Colonic mucosa (tissue), 4 donors: ENCODE results near the gene CD164. TPM values are rescaled to one million over a fixed set of nuclear protein-coding genes. Genes with fewer than 3 reads are reported as not detected.

Source experiments
- DNase-seq: peaks from one replicate; pipeline ENCODE4 v3.0.0-alpha.2; 2020
- H3K27ac ChIP-seq: fragments of 200-600 bp; one replicate; pipeline ENCODE4 v1.8.0; 2021
- H3K27me3 ChIP-seq: fragments of 200-600 bp; one replicate; pipeline ENCODE4 v1.8.0; 2021
- H3K36me3 ChIP-seq: fragments of 200-600 bp; one replicate; pipeline ENCODE4 v1.8.0; 2021
- H3K4me1 ChIP-seq: fragments of 200-600 bp; one replicate; pipeline ENCODE4 v1.8.0; 2021; ENCODE audit warnings: mild to moderate bottlenecking
- H3K4me3 ChIP-seq: fragments of 200-600 bp; one replicate; pipeline ENCODE4 v1.8.0; 2021
- H3K9ac ChIP-seq, 2 donors: one replicate each; pipeline ENCODE4 v1.7.0; 2013; ENCODE audit warnings: control low read depth in 2 of 2, low read depth in 2 of 2, low read length in 2 of 2
- H3K9me3 ChIP-seq: fragments of 200-600 bp; one replicate; pipeline ENCODE4 v1.8.0; 2021
- intact Hi-C: fragments of 100-400 bp; cut with DNase I; formaldehyde crosslinking; loops from one replicate; pipeline ENCODE4 v1.14.1; 2022
- total RNA-seq, 2 donors: library from RNA; stranded (reverse); fragmentation: NEBNext Ultra II Directional in 1 of 2; extraction: Animal tissue kit (Norgen Biotek cat#: 25700) in 1 of 2; gene quantifications; one replicate each; pipeline ENCODE4 v1.2.1, GENCODE V29; 2021
- TF ChIP-seq, protein P1 (sequence below): fragments of 200-600 bp; IDR thresholded peaks from one replicate; pipeline ENCODE4 v1.8.0; 2022; ENCODE audit warnings: antibody characterized with exemption, mild to moderate bottlenecking
- donor health status: healthy.
- donor health status: DM: no; HTN: no; CAD: no.
- donor health status: DM: no; HTN: no; CAD: no.

The CD164 gene
- total RNA-seq, 2 donors from 2014 or later, result 420 to 621 TPM

DNA sequence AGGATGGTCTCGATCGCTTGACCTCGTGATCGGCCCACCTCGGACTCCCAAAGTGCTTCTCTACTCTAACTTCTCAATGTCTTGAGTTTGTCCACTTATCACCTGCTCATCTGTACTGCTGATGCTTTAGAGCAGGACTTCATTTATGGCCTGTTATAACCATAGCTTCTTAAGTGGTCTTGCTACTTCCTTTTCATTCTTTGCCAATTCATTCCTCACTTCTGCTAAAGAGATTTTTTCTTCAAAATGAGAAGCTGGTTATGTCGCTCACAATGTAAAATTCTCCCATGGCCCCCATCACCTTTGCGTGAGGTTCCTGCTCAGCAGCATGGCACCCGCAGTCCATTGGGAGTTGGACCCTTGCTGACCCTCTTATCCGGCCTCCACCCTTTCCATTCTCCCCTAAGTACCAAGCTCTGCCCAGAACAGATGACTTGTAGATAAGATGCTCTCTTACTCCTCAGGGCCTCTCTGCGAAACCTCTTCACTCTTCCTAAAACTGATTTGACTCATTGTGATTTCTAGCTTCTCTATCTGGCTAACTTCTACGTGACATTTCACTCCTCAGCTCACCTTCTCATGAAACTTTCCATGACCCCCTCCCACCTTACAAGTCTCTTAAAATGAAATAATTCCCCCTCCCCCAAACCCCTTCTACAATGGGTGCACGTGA is 13.9 kb upstream of the CD164 start:
- no peak for DNase-seq
- no peaks in the 10 kb centered on the region for H3K36me3 ChIP-seq
- H3K27me3 ChIP-seq, result no peaks in the 10 kb centered on the region
- no peak overlapping the region for H3K9ac ChIP-seq
- H3K4me1 ChIP-seq, result no peaks in the 10 kb centered on the region
- intact Hi-C loops, result loop anchor here (10.0 kb wide), 1 partner anchor 851 kb away; no protein-coding TSS in a partner anchor
- no peaks in the 10 kb centered on the region for H3K9me3 ChIP-seq
- H3K4me3 ChIP-seq, result no peak overlapping the region
- TF ChIP-seq, protein P1, sequence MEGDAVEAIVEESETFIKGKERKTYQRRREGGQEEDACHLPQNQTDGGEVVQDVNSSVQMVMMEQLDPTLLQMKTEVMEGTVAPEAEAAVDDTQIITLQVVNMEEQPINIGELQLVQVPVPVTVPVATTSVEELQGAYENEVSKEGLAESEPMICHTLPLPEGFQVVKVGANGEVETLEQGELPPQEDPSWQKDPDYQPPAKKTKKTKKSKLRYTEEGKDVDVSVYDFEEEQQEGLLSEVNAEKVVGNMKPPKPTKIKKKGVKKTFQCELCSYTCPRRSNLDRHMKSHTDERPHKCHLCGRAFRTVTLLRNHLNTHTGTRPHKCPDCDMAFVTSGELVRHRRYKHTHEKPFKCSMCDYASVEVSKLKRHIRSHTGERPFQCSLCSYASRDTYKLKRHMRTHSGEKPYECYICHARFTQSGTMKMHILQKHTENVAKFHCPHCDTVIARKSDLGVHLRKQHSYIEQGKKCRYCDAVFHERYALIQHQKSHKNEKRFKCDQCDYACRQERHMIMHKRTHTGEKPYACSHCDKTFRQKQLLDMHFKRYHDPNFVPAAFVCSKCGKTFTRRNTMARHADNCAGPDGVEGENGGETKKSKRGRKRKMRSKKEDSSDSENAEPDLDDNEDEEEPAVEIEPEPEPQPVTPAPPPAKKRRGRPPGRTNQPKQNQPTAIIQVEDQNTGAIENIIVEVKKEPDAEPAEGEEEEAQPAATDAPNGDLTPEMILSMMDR, result no peak
- no peak overlapping the region for H3K27ac ChIP-seq

DNA sequence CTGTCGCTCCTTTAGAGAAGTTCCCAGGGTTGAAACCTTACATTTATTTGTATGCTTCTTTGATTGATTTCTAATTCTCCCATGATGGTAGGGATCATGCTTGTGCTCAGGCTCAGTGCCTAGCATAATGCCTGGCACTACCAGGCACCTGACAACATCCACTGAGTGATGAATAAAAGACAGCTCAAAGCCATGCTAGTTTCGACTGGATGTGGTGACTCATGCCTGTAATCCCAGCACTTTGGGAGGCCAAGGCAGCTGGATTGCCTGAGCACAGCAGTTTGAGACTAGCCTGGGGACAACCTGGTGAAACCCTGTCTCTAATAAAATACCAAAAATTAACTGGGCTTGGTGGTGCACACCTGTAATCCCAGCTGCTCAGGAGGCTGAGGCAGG is 11.6 kb upstream of the CD164 start:
- intact Hi-C loops, result loop anchor here (10.0 kb wide), 1 partner anchor 849 kb away; no protein-coding TSS in a partner anchor
- no peaks in the 10 kb centered on the region for H3K4me1 ChIP-seq

DNA sequence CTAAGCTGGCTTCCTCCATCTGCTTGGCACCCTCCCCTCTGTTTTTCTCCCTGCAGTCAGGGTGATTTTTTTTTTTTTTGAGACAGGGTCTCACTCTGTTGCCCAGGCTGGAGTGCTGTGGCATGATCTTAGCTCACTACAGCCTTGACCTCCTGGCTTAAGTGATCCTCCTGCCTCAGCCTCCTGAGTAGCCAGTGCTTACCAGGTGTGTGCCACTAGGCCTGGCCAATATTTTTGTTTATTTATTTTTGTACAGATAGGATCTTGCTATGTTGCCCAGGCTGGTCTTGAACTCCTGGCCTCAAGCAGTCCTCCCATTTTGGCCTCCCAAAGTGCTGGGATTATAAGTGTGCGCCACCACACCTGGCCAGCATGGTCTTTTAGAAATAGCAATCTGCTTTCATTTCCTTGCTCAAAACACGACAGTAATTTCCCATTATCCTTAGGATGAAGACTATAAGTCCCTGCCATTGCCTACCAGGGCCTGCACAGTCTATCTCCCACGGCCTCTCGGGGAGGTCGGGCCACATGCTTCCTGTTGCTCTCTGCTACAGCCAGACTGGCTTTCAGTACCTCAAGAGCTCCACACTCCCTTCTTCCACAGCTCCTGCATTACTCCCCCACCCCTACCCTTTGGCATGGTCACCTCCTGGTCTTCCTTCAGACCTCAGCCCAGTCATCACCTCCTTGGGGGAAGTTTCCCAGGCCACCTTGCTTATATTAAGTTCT is 11.1 kb upstream of the CD164 start:
- TF ChIP-seq, protein P1, result no peak
- Histone ChIP-seq H3K27me3 (no peaks in the 10 kb centered on the region), H3K27ac (no peak overlapping the region), H3K4me1 (no peaks in the 10 kb centered on the region), H3K4me3 (no peak overlapping the region), H3K36me3 (no peaks in the 10 kb centered on the region), H3K9ac (no peak overlapping the region), H3K9me3 (no peaks in the 10 kb centered on the region)
- no peak for DNase-seq
- intact Hi-C loops, result loop anchor here (10.0 kb wide), 1 partner anchor 849 kb away; no protein-coding TSS in a partner anchor

More for the DNA sequence above, 11.6 kb upstream of the CD164 start:
- H3K4me3 ChIP-seq, result no peak overlapping the region
- TF ChIP-seq, protein P1, result no peak
- no peak overlapping the region for H3K9ac ChIP-seq
- no peaks in the 10 kb centered on the region for H3K27me3 ChIP-seq
- H3K27ac ChIP-seq, result no peak overlapping the region
- H3K9me3 ChIP-seq, result no peaks in the 10 kb centered on the region
- no peak for DNase-seq
- H3K36me3 ChIP-seq, result no peaks in the 10 kb centered on the region

DNA sequence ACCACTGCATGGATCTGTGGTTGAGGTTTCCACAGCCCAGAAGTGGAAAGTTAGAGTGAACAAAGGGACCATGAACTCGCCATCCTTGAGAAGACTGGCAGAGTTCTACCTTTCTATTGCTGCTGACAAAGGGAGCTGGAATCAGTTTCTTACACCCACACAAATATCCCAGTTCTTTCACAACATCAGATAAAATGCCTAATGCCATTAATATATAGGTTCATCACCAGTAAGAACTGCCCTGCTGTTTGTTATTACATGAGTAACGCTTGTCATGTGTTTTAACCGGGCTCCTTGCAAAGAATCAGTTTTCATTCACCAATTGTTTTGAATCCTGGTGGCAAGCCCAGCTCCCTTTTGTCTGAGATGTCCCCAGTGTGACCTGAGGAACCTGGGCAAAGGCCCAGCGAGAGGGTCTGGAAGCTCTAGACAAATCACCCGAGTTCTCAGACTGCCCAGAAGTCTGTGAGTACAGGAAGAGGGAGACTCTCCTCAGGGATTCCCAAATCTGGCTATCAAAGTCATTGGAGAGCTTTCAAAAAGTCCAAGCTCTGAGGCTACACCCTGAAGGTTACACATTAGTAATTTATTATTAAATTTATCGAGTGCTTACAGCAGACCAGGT is 7.5 kb upstream of the CD164 start:
- Histone ChIP-seq H3K36me3 (no peaks in the 10 kb centered on the region), H3K4me1 (no peaks in the 10 kb centered on the region), H3K4me3 (no peak overlapping the region), H3K9ac (no peak overlapping the region), H3K27ac (no peak overlapping the region), H3K9me3 (no peaks in the 10 kb centered on the region), H3K27me3 (no peaks in the 10 kb centered on the region)
- TF ChIP-seq, protein P1, result no peak
- intact Hi-C loops, result loop anchor here (10.0 kb wide), 2 partner anchors 295 to 845 kb away; partner anchors contain the start of genes CEP57L1 and SESN1
- DNase-seq, result no peak

DNA sequence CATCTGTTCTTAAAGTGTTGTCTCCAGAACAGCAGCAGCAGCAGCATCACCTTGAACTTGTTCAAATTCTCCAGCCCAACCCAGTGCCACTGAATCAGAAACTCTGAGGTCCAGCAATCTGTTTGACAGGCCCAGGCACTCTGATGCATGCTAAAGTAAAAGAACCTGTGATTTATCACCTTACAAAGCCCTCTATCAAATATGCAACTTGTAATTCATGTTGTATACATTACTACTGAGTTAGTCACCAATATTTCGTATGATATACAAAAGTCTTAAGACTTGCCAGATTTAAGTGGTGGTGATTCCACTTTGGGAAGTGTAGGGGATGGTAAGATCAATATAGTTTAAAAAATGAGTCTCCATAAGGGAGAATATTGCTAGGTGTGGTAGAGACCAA is 6.0 kb upstream of the CD164 start:
- no peaks in the 10 kb centered on the region for H3K4me1 ChIP-seq
- TF ChIP-seq, protein P1, result no peak
- no peak overlapping the region for H3K9ac ChIP-seq
- DNase-seq, result no peak
- H3K9me3 ChIP-seq, result no peaks in the 10 kb centered on the region
- no peaks in the 10 kb centered on the region for H3K36me3 ChIP-seq
- intact Hi-C loops, result loop anchor here (10.0 kb wide), 1 partner anchor 293 kb away; the partner anchor contains the start of genes CEP57L1 and SESN1
- no peak overlapping the region for H3K27ac ChIP-seq
- no peak overlapping the region for H3K4me3 ChIP-seq
- no peaks in the 10 kb centered on the region for H3K27me3 ChIP-seq
